ENCODE measurements around the gene CMTR1.

Gene CMTR1

GRCh38 chr6:37516076-37516919, 83.3 kb downstream of the CMTR1 start:
- peak; percentile 59 to 78 (median 72) for DNase-seq

DNA sequence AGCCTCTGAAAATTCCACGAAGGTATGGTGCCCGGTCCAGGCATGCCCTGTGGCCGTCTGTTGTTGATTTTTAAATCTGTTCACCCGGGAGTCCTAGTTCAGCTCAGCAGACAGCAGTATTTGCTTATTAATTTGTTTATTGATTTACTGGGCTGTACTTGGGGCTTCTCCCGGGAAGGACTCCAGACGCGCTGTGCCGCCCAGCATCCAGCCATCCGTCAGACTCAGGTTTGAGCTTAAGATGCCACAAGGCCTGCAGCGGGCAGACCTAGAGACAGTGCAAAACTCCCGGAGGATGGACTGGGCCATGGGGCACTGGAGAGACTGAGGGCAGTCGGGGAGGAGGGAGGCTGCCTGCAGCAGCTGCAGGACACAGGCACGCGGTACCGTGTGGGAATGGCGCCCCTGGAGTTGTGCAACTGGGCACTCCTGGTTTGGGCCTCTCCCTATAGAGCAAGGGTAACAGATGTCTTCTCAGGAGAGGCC, 83.9 kb downstream of the CMTR1 start:
- no peak for DNase-seq

DNA sequence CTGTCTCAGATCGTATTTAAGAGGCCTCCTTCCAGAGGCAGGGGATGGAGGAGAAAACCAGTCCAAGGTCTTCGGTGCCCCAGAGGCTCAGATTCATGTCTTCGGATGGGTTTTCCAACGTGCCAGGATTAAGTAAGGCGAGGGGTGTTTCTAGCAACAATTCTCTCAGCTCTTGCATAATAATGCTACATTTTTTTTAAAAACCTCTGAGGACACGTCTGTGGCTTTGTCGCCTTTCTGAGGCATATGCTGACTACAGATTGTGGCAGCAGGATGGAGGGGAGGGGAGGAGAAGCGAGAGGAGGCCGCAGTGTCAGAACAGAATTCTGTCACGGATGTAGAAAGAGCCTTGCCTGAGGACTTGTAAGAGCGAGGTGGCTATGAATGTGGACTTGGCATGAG, 84.4 kb downstream of the CMTR1 start:
- peak in 3 of 4 experiments; percentile 28 to 52 (median 43) for DNase-seq

GRCh38 chr6:37518116-37518515, 85.1 kb downstream of the CMTR1 start:
- DNase-seq = no peak

DNA sequence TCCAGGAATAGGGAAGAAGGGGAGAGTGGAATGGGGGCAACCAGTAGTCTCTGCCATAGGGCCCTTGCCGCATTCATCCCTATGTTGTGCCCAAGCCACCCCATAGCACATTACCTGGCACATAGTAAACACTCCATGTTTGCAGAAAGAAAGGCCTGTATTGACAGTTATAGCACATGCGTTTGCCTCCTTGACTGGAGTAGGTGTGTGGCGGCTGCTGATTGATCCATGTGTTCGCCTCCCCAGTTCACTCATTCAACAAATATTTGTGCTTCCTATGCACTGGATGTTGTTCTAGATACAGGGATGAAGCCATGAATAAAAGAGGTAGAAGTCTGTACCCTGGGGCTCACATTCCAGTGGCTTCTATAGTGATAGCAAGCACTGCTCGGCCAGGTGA, 86.4 kb downstream of the CMTR1 start:
- DNase-seq = no peak

DNA sequence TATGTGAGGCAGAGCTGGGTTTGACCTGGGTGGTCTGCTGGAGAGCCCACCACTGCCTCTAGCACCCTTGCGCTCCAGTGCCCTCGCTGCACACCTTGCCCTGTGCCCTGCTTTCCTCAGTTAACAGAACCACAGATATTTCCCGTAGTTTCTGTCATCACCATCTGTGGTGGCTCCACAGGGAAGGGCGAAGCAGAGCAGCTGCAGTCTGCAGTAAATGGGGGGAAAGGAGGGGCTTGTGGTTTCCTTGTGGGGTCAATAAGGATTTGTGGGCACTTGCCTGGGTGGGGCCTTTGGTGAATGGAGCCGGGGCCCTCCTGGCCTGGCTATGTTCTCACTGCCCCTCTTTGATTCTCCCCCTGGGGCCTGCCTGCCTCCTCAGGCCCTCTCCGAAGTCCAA, 87.9 kb downstream of the CMTR1 start:
- no peak for DNase-seq

DNA sequence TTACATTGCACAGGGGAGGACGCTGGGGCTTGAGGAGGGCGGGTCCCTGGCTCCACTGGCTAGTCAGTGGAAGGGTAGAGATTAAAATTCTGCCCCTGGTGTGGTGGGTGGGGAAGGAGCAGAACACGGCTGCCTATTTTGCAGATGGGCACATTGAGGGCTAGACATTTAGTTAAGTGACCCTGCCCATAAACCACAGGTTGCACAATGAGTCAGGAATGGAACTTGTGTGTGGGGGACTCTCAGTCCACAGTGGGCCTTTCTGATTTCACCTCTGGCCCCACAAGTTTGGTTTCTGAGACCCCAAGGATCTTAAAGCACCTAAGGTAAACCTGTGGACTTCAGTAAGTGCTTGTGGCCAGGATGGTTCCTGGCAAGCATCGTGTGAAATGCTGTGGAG, 88.7 kb downstream of the CMTR1 start:
- no peak for DNase-seq

- DNase-seq = no peak
These were observed 89.8 kb downstream of the CMTR1 start for GRCh38 chr6:37522836-37523235.

DNA sequence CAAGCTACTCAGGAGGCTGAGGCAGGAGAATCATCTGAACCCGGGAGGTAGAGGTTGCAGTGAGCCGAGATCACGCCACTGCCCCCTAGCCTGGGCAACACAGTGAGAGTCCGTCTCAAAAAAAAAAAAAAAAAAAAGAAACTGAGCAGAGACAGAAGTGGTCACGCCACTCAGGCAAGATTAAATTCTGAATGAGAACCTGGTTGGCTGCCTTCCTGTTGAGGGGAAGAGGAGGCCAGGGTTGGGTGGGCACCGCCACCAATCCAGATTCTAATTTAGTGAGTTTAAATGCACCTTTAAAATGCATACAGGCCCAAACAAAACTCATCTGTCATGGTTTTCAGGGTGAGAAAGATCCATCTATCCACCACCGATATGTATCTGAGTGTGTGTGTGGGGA, 90.4 kb downstream of the CMTR1 start:
- no peak for DNase-seq

DNA sequence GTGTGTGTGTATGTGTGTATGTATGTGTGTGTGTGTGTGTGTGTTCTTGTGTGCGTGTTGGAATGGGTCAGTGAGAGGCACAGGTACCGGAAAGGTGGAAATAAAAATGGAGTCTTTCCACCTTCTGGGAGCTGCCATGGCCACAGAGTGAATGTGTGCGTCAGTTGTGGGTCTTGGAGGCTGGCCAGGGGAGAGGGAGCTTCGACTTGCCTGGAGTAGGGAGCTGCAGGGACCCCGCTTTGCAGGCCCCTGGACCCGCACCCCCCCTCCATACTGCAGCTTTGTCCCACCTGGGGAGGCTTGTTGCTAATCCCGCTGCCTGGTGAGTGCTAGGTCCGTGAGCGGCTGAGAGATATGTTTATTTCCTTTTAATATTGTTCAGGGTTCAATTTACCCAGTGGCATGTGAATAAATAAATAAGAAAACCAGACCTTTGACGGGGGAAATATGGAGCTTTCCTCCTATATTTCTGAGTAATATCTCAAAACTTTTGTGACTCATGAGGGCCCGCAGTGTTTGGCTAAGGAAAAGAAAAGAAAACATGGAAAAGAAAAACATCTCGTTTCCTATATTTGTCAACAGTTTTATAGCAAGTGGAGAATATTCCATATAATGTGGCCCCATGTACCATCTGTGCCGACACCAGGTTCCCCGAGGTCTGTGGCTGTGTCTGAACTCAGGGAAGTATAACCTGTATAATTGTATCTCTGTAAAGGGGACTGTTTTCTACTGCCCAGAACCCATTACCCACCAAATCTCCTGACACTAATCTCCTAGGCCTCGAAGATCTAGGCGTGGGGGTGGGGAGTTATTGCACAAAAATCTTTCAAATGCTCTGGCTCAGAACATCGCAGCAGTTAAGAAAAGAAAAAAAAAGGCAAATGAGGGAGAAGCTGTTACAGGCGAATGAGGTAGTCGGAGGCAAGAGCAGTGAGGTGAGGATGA, 91.3 kb downstream of the CMTR1 start:
- DNase-seq = no peak

GRCh38 chr6:37524970-37525318, 91.9 kb downstream of the CMTR1 start:
- no peak for DNase-seq

GRCh38 chr6:37525460-37526357, 92.7 kb downstream of the CMTR1 start:
- no peak for DNase-seq

DNA sequence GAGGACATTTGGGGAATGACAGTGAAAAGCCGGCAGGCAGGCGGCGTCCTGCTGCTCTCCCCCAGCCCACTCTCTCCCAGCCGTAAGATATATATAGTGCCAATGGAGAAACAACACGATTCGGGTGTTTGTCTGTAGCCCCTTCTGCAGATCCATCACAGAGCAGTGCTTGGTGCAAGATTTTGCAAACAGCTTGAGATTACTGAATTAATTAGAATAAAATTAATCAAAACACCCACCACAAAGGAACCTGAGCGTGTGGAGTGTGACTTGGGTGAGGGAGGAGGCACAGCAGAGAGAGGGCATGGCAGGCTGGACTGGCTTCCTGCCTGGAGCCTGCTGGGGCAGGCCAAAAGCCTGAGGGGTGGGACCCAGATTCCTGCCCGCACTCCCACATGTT, 95.5 kb downstream of the CMTR1 start:
- DNase-seq = no peak

DNA sequence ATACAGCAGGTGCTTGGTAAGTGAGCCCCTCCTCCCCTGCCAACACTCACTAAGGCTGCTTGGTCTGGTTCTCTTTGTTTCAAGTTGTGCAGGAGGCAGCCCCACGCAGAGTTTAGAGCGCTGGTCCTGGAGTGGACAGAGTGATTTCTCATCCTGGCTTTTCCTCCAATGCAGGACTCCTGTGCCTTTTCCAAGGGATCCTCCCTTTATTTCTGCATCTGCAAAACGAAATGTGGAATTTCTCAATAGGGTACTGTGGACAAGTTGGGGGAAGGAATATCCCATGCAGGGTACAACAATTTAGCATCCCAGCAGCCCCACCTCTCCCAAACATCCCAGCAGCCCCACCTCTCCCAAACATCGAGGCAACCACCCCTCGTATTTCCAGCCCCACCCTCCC, 97.3 kb downstream of the CMTR1 start:
- DNase-seq = no peak

DNA sequence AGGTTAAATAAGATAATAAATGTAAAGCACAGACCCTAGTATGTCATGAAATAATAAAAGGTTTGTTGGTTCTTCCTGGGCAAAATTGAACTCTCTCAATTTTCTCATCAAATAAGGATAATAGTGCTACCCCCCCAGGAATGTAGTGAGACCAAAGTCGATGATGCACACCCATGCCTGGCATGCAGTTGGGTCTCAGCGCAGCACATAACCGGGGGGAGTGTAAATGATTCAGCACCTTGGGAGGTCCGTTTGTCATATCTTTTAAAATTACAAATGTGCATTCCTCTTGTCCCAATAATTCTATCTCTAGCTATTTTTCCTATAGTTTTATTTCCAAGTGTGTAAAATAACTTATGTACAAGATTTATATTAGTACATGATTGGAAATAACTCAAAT, 98.0 kb downstream of the CMTR1 start:
- no peak for DNase-seq
